H9 (cell line): ENCODE data around the gene MED22. TPM values are rescaled to one million over a fixed set of nuclear protein-coding genes. Genes with fewer than 3 reads are reported as not detected.

Experiments
- DNase-seq: peaks from one replicate; pipeline ENCODE4 v3.0.0-alpha.2; 2017
- H2AFZ ChIP-seq: one replicate; pipeline ENCODE4 v1.6.1; 2013; ENCODE audit warnings: mild to moderate bottlenecking, low read length, control low read depth, moderate library complexity
- H2AK5ac ChIP-seq: 2 replicates; pipeline ENCODE4 v1.6.1; 2013; ENCODE audit warnings: low read length, control low read depth, mixed read lengths; ENCODE audit not compliant: insufficient read length
- H2BK120ac ChIP-seq: one replicate; pipeline ENCODE4 v1.6.1; 2013; ENCODE audit warnings: low read depth, mild to moderate bottlenecking, low read length, control low read depth, inconsistent platforms; ENCODE audit not compliant: poor library complexity, severe bottlenecking
- H2BK12ac ChIP-seq: 2 replicates; pipeline ENCODE4 v1.6.1; 2013; ENCODE audit warnings: low read length, control low read depth, mixed read lengths, low read depth; ENCODE audit not compliant: insufficient read length
- H2BK15ac ChIP-seq: 2 replicates; pipeline ENCODE4 v1.6.1; 2013; ENCODE audit warnings: low read depth, low read length, control low read depth
- H2BK20ac ChIP-seq: one replicate; pipeline ENCODE4 v1.6.1; 2013; ENCODE audit warnings: low read depth, mild to moderate bottlenecking, low read length, control low read depth, inconsistent platforms; ENCODE audit not compliant: poor library complexity, severe bottlenecking
- H2BK5ac ChIP-seq: 2 replicates; pipeline ENCODE4 v1.6.1; 2013; ENCODE audit warnings: low read length, control low read depth, mixed read lengths; ENCODE audit not compliant: insufficient read length
- H3K14ac ChIP-seq: 2 replicates; pipeline ENCODE4 v1.6.1; 2013; ENCODE audit warnings: low read length, control low read depth; ENCODE audit not compliant: insufficient read depth
- H3K18ac ChIP-seq: 2 replicates; pipeline ENCODE4 v1.6.1; 2013; ENCODE audit warnings: low read depth, mild to moderate bottlenecking, mixed read lengths, low read length, control low read depth; ENCODE audit not compliant: insufficient read length
- H3K23ac ChIP-seq: 2 replicates; pipeline ENCODE4 v1.6.1; 2013; ENCODE audit warnings: low read length, control low read depth, mixed read lengths, low read depth; ENCODE audit not compliant: insufficient read length
- H3K23me2 ChIP-seq: 2 replicates; pipeline ENCODE4 v1.6.1; 2013; ENCODE audit warnings: low read depth, mild to moderate bottlenecking, mixed read lengths, low read length, control low read depth; ENCODE audit not compliant: insufficient read length, poor library complexity, severe bottlenecking
- H3K27ac ChIP-seq: 2 replicates; pipeline ENCODE4 v1.5.1; 2013; ENCODE audit warnings: low read length, control low read depth, mixed read lengths, low read depth; ENCODE audit not compliant: insufficient read length
- H3K27me3 ChIP-seq: 2 replicates; pipeline ENCODE4 v1.6.1; 2013; ENCODE audit warnings: low read length, control low read depth, inconsistent platforms; ENCODE audit not compliant: insufficient read depth
- H3K4ac ChIP-seq: 2 replicates; pipeline ENCODE4 v1.6.1; 2013; ENCODE audit warnings: low read depth, mild to moderate bottlenecking, control low read depth, inconsistent platforms, low read length, moderate library complexity
- H3K4me1 ChIP-seq: 2 replicates; pipeline ENCODE4 v1.6.1; 2013; ENCODE audit warnings: low read length, control low read depth, inconsistent platforms; ENCODE audit not compliant: insufficient read depth
- H3K4me2 ChIP-seq: 2 replicates; pipeline ENCODE4 v1.6.1; 2013; ENCODE audit warnings: low read length, control low read depth, mixed read lengths; ENCODE audit not compliant: insufficient read length, insufficient read depth
- H3K56ac ChIP-seq: 2 replicates; pipeline ENCODE4 v1.6.1; 2013; ENCODE audit warnings: low read depth, mild to moderate bottlenecking, mixed read lengths, low read length, control low read depth; ENCODE audit not compliant: insufficient read length
- H3K79me1 ChIP-seq: 2 replicates; pipeline ENCODE4 v1.6.1; 2013; ENCODE audit warnings: low read depth, mild to moderate bottlenecking, moderate library complexity, low read length, control low read depth, inconsistent platforms; ENCODE audit not compliant: insufficient read depth, poor library complexity, severe bottlenecking
- H3K79me2 ChIP-seq: 2 replicates; pipeline ENCODE4 v1.6.1; 2013; ENCODE audit warnings: low read length, control low read depth, inconsistent platforms; ENCODE audit not compliant: insufficient read depth
- H3K9ac ChIP-seq: 2 replicates; pipeline ENCODE4 v1.6.1; 2013; ENCODE audit warnings: low read length, control low read depth, mixed read lengths; ENCODE audit not compliant: insufficient read length; ENCODE audit errors: extremely low read depth
- H3K9me3 ChIP-seq: one replicate; pipeline ENCODE4 v1.6.1; 2013; ENCODE audit warnings: low read depth, low read length, inconsistent platforms; ENCODE audit not compliant: control insufficient read depth
- H3T11ph ChIP-seq: one replicate; pipeline ENCODE4 v1.6.1; 2013; ENCODE audit warnings: mild to moderate bottlenecking, low read length, control low read depth, inconsistent platforms
- H4K20me1 ChIP-seq: one replicate; pipeline ENCODE4 v1.6.1; 2013; ENCODE audit not compliant: control insufficient read depth, insufficient read length, insufficient read depth
- H4K5ac ChIP-seq: 2 replicates; pipeline ENCODE4 v1.6.1; 2013; ENCODE audit warnings: low read depth, mild to moderate bottlenecking, mixed read lengths, low read length, control low read depth; ENCODE audit not compliant: insufficient read length
- H4K8ac ChIP-seq: replicated peaks from 2 replicates; pipeline ENCODE4 v1.6.1; 2013; ENCODE audit warnings: low read length, control low read depth, mixed read lengths, low read depth; ENCODE audit not compliant: insufficient read length
- H4K91ac ChIP-seq: 2 replicates; pipeline ENCODE4 v1.6.1; 2013; ENCODE audit warnings: low read depth, mild to moderate bottlenecking, moderate library complexity, mixed read lengths, low read length, control low read depth; ENCODE audit not compliant: insufficient read length
- H3K27ac Mint-ChIP-seq, 3 experiments: 2 replicates in 2 of 3; 3 replicates in 1 of 3; pipeline ENCODE4 v1.8.0; 2020 to 2021; ENCODE audit warnings: mixed read lengths in 3 of 3, mild to moderate bottlenecking in 1 of 3, moderate library complexity in 1 of 3
- H3K27me3 Mint-ChIP-seq: 2 replicates; pipeline ENCODE4 v1.8.0; 2021; ENCODE audit warnings: low read depth, mild to moderate bottlenecking, moderate library complexity, mixed read lengths
- H3K36me3 Mint-ChIP-seq, 3 experiments: 2 replicates in 2 of 3; 3 replicates in 1 of 3; pipeline ENCODE4 v1.8.0; 2020 to 2021; ENCODE audit warnings: low read depth in 3 of 3, mixed read lengths in 3 of 3; ENCODE audit not compliant: insufficient read depth in 1 of 3
- H3K4me1 Mint-ChIP-seq, 2 experiments: 2 replicates each; pipeline ENCODE4 v1.8.0; 2020; ENCODE audit warnings: mixed read lengths in 2 of 2
- H3K4me3 Mint-ChIP-seq, 2 experiments: 2 replicates in 1 of 2; 3 replicates in 1 of 2; pipeline ENCODE4 v1.8.0; 2020 to 2021; ENCODE audit warnings: mild to moderate bottlenecking in 2 of 2, mixed read lengths in 2 of 2, moderate library complexity in 1 of 2
- H3K9me3 Mint-ChIP-seq, 2 experiments: 2 replicates in 1 of 2; 3 replicates in 1 of 2; pipeline ENCODE4 v1.8.0; 2020; ENCODE audit warnings: mild to moderate bottlenecking in 2 of 2, mixed read lengths in 2 of 2, moderate library complexity in 1 of 2
- CTCF ChIP-seq: fragments of 200-600 bp; sonication (generic); conservative IDR thresholded peaks from 3 replicates; pipeline ENCODE4 v1.8.0; 2021; ENCODE audit warnings: antibody characterized with exemption, mild to moderate bottlenecking
- WGBS: extraction: QIAGEN DNeasy Blood & Tissue Kit; methylation state at CpG from one replicate; pipeline ENCODE4 v1.1.7; 2013; ENCODE audit warnings: missing lambda C conversion rate, low lambda C conversion rate, mixed read lengths; ENCODE audit not compliant: insufficient read length; ENCODE audit errors: extremely low coverage; 5-methylcytosine and 5-hydroxymethylcytosine counted together
- total RNA-seq: library from RNA; stranded (reverse); gene quantifications from 2 replicates; pipeline ENCODE4 v1.2.1, GENCODE V29; 2021

The MED22 gene
- total RNA-seq, 1 experiment from 2014 or later, result 60.1 TPM

GRCh38 chr9:133346021-133346785, 1.7 kb downstream of the MED22 start:
- no peak for DNase-seq
- Histone ChIP-seq H4K91ac (no peak overlapping the region), H2BK12ac (no peak overlapping the region), H3T11ph (no peak overlapping the region), H3K23ac (no peak overlapping the region), H3K9me3 (no peaks in the 10 kb centered on the region), H2AFZ (no peak overlapping the region), H2BK5ac (no peak overlapping the region), H3K79me2 (peaks cover 13% of the 10 kb centered on the region; the same call in 1 of the 2 replicates), H3K14ac (no peak overlapping the region), H2BK20ac (no peak overlapping the region), H4K20me1 (no peaks in the 10 kb centered on the region), H3K9ac (no peak overlapping the region), H3K79me1 (peaks cover 10% of the 10 kb centered on the region), H3K56ac (no peak overlapping the region), H3K4me1 (no peaks in the 10 kb centered on the region; the same call in 1 of the 2 replicates), H4K8ac (no peak overlapping the region), H4K5ac (no peak overlapping the region), H3K27ac (no peak overlapping the region), H3K4ac (no peak overlapping the region), H3K23me2 (peaks cover 5% of the 10 kb centered on the region), H2BK120ac (no peak overlapping the region), H3K18ac (no peak overlapping the region), H3K27me3 (no peaks in the 10 kb centered on the region), H2AK5ac (no peak overlapping the region), H3K4me2 (peak overlapping the region; percentile 42), H2BK15ac (no peak overlapping the region)
- no peak for TF ChIP-seq CTCF
- Mint-ChIP-seq H3K9me3 (peaks cover 0 to 3% of the 10 kb centered on the region in 2 experiments; a peak in 1 of 5 replicates), H3K27ac (peak overlapping the region in 1 of 3 experiments; percentile 98; a peak in 2 of 7 replicates), H3K36me3 (peaks cover 62 to 88% (median 85%) of the 10 kb centered on the region in 3 experiments), H3K4me3 (peak overlapping the region; percentile 95 to 99), H3K4me1 (peaks cover 22 to 34% of the 10 kb centered on the region in 2 experiments), H3K27me3 (no peaks in the 10 kb centered on the region)
- WGBS, result no CpG with 5 or more reads among the region's 15 CpGs
